Measurements from ENCODE around the gene MYL5. TPM values are rescaled to one million over a fixed set of nuclear protein-coding genes. Genes with fewer than 3 reads are reported as not detected.
"Not testable (repeated sequence)": the region's sequence is repeated elsewhere in the genome, so short reads cannot be mapped to it uniquely, and the experiment has no call there.

The MYL5 gene
- 22.2 TPM for total RNA-seq

DNA sequence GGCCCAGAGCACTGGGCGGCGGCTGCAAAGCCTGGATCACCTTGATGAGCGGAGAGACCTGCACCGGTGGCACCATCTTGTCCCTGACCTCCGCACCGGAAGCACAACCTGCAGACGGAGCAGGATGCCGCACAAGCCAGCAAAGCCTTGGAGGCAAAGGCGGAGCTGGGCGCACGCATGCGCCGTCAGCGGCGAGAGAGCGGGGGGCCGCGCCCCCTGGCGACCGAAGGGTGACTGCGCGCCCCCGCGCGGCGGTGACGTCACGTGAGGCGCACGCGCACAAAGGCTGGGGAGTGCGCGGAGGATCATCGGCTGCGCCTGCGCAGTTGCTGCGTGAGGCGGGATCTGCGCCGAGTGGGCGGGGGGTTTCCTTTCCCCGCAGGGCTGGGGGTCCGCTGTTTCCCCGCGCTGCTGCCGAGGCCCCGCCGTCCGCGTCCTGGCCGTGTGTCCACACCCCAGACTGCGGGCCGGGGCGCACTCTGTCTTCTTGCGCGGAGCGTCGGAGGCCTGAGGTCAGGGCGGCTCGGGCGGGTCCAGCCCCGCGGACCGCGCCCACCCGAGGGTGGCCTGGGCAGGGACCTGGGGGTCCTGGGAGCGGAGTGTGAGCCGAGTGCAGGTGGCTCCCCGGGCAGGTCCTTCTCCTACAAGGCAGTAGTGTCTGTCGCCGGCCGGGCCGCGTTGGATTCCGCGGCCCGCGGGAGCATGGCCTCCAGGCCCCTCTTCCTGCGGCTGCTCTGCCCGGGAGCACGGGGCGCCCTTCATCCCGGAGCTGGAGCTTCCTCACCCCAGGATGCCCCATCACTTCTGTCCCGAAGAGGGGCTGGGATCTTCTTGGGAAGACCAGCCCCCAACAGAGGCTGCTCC lies at the start of gene MYL5, which contains the start of gene ATP5ME:
Gene MYL5, plus strand, starts transcription at position 371 of the 864 bp plus-strand sequence. CDS start 3,485 bp downstream, outside the sequence.
Gene ATP5ME, minus strand, starts transcription at position 105 of the 864 bp plus-strand sequence. Its CDS starts 29 bp downstream, at position 76.
- peak; percentile 86 for ATAC-seq

- no peak for ATAC-seq
Observed at GRCh38 chr4:624705-625590, 49.4 kb upstream of the MYL5 start, which contains the start of gene PDE6B. Gene PDE6B (plus strand): TSS chr4:625573. CDS start chr4:625627, 54 bp downstream.

GRCh38 chr4:625631-626161 lies 48.6 kb upstream of the MYL5 start:
- ATAC-seq = no peak

DNA sequence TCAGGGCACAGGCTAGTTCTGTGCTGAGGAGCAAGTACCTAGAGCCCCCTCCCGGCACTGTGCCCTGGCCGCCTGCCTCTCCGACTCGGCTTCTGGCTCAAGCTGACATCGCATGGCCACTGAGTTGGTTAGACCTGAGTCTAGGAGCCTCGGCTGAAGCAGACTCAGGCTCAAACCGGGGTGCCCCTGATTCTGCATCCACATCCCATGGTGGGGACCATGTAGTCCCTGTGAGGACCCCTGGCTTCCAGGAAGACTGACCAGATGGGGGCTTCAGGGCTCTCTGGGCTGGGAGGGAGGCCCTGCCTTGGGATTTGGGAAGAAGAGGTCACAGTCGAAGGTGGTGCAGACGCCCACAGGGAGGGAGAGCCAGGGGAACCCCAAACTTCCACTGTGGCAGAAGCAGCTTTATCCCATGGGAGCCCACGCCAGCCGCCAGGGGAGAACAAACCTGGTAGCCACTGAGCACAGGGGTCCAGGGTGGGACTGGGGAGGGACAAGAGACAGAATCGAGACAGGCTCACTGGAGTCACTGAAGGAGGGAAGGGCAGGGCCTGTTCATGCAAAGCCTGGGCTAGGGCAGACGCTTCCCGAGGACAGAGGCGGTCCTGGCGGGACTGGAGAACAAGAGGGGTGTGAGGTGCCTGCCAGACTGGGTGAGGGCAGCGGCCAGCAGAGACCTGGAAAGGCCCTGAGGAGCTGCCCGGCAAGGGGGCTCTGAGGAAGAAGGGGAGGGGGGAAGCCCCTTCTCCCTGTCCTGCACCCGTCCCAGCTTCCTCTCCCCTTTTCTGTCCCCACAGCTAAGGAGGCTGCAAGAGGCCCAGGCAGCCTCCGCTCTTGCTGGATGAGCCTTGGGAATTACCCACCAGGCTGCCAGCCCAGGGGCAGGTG lies 47.9 kb upstream of the MYL5 start:
- ATAC-seq = peak; percentile 5

GRCh38 chr4:627347-628125 lies 46.8 kb upstream of the MYL5 start:
- ATAC-seq = no peak

- ATAC-seq = no peak
Observed at GRCh38 chr4:628311-628741, 46.0 kb upstream of the MYL5 start.

- ATAC-seq = no peak
Observed at GRCh38 chr4:628821-629635, 45.3 kb upstream of the MYL5 start.

DNA sequence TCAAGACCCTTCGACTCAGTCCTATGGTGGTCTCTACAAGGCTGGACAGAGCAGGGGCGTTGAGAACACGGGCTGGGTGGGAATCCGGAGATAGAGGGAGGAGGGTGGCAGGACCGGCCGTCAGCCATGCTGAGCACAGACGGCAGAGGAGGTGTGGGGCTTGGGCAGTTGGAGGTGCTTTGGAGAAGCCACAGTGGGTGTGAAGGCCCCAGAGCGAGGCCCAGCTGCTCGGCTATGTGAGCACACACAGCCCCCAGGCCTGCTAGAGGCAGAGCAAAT lies 44.8 kb upstream of the MYL5 start:
- ATAC-seq = no peak

- no peak for ATAC-seq
Observed at GRCh38 chr4:629915-630641, 44.3 kb upstream of the MYL5 start.

DNA sequence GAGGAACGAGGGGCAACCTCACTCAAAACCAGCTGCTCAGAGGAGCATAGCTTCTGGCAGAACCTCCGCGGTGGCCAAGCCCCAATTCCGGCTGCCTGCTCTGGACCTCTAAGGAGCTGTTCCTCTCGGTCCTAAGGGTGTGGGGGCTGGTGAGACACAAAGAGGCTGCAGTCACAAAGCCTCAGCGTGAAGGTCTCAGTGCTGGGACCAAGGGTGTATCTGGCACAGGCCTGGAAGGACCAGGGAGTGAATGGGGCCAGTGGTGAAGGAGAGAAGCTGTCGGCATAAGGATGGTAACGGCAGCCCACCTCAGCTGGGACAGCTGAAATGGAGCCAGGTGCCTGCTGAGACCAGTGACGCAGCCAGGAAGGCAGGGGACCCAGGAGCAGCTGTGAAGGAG lies 43.7 kb upstream of the MYL5 start:
- ATAC-seq = no peak

GRCh38 chr4:632196-632790 lies 42.0 kb upstream of the MYL5 start:
- no peak for ATAC-seq

DNA sequence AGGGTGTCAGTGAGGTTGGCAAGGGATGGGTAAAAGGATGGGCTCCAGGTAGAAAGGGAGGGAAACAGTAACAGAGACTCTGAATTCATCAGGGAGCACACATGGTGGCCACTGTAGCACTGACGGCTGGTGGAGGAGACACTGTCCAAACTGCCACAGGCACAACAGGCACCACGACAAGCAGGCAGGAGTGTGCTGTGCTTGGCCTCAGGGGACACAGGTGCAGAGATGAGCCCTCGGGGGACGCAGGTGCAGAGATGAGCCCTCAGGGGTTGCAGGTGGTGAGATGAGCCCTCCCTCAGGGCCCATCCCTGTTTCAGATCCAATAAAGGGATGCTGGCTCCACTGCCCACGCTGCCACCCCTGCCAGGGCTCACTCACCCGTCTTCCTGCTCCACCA lies 41.4 kb upstream of the MYL5 start:
- no peak for ATAC-seq

DNA sequence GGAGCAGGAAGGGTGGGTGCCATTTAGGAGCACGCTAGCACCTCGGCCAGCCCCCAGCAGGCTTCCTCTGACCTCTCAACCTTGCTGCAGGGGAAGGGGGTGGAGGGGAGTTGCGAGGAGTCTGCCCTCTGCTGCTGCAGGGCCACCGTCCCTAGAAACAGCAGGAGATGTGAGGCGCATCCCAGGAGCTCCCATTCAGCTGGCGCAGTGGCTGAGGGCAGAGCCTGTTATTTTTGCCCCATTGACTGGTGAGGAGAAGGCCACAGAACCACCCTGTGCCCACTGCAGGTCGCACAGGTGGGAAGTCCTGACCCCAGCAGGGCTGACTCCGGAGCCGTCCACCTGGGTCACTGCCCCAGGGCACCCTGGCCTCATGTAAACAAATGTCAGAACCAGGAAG lies 40.9 kb upstream of the MYL5 start:
- no peak for ATAC-seq

DNA sequence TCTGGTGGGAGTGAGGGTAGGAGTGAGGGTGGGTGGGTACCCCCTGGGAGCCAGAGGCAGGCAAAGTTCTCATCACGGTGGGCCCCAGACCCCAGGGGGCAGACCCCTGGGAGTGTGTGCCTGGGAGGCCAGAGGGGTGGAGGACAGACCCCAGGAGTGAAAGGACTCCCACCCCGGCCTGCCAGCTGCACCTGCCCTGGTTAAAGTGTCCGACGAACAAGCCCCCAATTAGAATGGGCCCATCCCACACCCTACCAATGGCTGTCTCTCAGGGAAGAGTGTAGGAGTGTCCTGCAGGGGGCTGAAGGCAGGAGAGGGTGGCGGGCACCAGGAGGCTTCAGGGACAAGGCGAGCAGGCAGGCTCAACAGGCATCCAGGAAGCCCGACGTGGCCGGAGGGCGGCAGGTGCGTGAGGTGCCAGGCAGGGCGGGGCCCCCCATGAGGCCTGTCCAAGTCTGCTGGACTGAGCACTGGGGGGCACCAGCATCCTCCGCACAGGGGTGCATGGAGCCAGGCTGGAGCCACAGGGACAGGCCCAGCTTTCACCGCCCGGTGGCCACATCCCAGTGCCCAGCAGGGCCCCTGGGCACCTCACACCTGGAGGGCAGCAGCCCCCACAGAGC lies 40.3 kb upstream of the MYL5 start:
- ATAC-seq = peak; percentile 8

- no peak for ATAC-seq
Observed at GRCh38 chr4:634599-634985, 39.8 kb upstream of the MYL5 start.

DNA sequence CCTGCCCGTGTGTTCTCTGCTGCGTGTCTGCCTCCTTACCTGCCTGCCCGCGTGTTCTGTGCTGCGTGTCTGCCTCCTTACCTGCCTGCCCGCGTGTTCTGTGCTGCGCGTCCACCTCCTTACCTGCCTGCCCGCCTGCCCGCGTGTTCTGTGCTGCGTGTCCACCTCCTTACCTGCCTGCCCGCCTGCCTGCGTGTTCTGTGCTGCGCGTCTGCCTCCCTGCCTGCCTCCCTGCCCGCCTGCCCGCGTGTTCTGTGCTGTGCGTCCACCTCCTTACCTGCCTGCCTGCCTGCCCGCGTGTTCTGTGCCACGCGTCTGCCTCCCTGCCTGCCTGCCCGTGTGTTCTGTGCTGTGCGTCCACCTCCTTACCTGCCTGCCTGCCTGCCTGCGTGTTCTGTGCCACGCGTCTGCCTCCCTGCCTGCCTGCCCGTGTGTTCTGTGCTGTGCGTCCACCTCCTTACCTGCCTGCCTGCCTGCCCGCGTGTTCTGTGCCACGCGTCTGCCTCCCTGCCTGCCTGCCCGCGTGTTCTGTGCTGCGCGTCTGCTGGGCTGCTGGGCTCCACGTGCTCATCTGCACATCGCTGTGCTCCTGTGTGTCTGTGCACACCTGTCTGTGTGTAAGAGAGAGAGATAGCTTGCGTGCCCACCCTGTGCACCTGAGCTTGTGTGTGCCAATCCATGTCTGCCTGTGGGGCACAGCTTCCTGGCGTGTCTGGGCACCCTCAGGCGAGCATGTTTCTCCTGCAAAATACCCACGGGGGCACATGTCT lies 39.1 kb upstream of the MYL5 start:
- ATAC-seq = not testable (repeated sequence)

GRCh38 chr4:635851-636627 lies 38.3 kb upstream of the MYL5 start:
- ATAC-seq = no peak
